MM.1S (cell line): Measurements from ENCODE around the gene FMN1.
A peak's percentile ranks its signal among the peaks of the same experiment; 100 is the strongest.

ENCODE experiments used
- DNase-seq: peaks from one replicate; pipeline ENCODE4 v3.0.0-alpha.2; 2015
- H2AFZ ChIP-seq: fragments of 300-600 bp; sonication (generic); 2 replicates; pipeline ENCODE4 v1.6.0; 2016; ENCODE audit warnings: antibody characterized with exemption, low read length
- H3F3A ChIP-seq: fragments of 300-600 bp; sonication (generic); 2 replicates; pipeline ENCODE4 v1.6.1; 2016; ENCODE audit warnings: mild to moderate bottlenecking, antibody characterized with exemption, low read length, moderate library complexity, mixed read lengths; ENCODE audit not compliant: insufficient read depth
- H3K27ac ChIP-seq: fragments of 300-600 bp; sonication (generic); 2 replicates; pipeline ENCODE4 v1.5.1; 2016; ENCODE audit warnings: mild to moderate bottlenecking, low read length
- H3K27me3 ChIP-seq: fragments of 300-600 bp; sonication (generic); replicated peaks from 2 replicates; pipeline ENCODE4 v1.6.0; 2016; ENCODE audit warnings: low read length; ENCODE audit not compliant: insufficient read depth
- H3K36me3 ChIP-seq: fragments of 300-600 bp; sonication (generic); replicated peaks from 2 replicates; pipeline ENCODE4 v1.6.1; 2016; ENCODE audit warnings: mild to moderate bottlenecking, low read length, mixed read lengths; ENCODE audit not compliant: insufficient read depth
- H3K4me1 ChIP-seq: fragments of 300-600 bp; sonication (generic); 2 replicates; pipeline ENCODE4 v1.6.1; 2016; ENCODE audit warnings: low read length, mixed read lengths
- H3K4me2 ChIP-seq: fragments of 300-600 bp; sonication (generic); 2 replicates; pipeline ENCODE4 v1.6.0; 2016; ENCODE audit warnings: low read depth, low read length
- H3K4me3 ChIP-seq: fragments of 300-600 bp; sonication (generic); 2 replicates; pipeline ENCODE4 v1.5.1; 2016; ENCODE audit warnings: low read length, mixed read lengths
- H3K79me2 ChIP-seq: fragments of 300-600 bp; sonication (generic); 2 replicates; pipeline ENCODE4 v1.6.1; 2016; ENCODE audit warnings: mixed run types, low read length, mixed read lengths
- H3K9ac ChIP-seq: fragments of 300-600 bp; sonication (generic); 2 replicates; pipeline ENCODE4 v1.6.1; 2016; ENCODE audit warnings: low read length, mixed read lengths
- H3K9me2 ChIP-seq: fragments of 300-600 bp; sonication (generic); replicated peaks from 2 replicates; pipeline ENCODE4 v1.6.1; 2016; ENCODE audit warnings: mild to moderate bottlenecking, low read length, mixed read lengths; ENCODE audit not compliant: insufficient read depth
- H3K9me3 ChIP-seq: fragments of 300-600 bp; sonication (generic); replicated peaks from 2 replicates; pipeline ENCODE4 v1.6.1; 2016; ENCODE audit warnings: mild to moderate bottlenecking, low read length, mixed read lengths; ENCODE audit not compliant: insufficient read depth
- H4K20me1 ChIP-seq: fragments of 300-600 bp; sonication (generic); 2 replicates; pipeline ENCODE4 v1.6.1; 2016; ENCODE audit warnings: mild to moderate bottlenecking, low read length, moderate library complexity, mixed read lengths; ENCODE audit not compliant: insufficient read depth
- EZH2 ChIP-seq: fragments of 300-600 bp; sonication (generic); optimal IDR thresholded peaks from 2 replicates; pipeline ENCODE3; 2017; ENCODE audit warnings: low read depth, mild to moderate bottlenecking, antibody characterized with exemption, low read length, mixed read lengths
- EZH2phosphoT487 ChIP-seq: fragments of 300-600 bp; sonication (generic); IDR thresholded peaks from 2 replicates; pipeline ENCODE4 v1.6.1; 2018; ENCODE audit warnings: antibody characterized with exemption, low read length
- TF ChIP-seq, protein P1 (sequence below): fragments of 300-600 bp; sonication (generic); IDR thresholded peaks from 2 replicates; pipeline ENCODE4 v1.5.1; 2016; ENCODE audit warnings: antibody characterized with exemption, low read length, mixed read lengths

The FMN1 gene

GRCh38 chr15:33064878-33065277 is 129.6 kb downstream of the FMN1 start:
- H3K4me3 ChIP-seq = no peak overlapping the region
- no peak for DNase-seq

GRCh38 chr15:33059184-33059583 is 135.3 kb downstream of the FMN1 start:
- Histone ChIP-seq H3K9me3 (no peaks in the 10 kb centered on the region), H2AFZ (no peak overlapping the region), H3F3A (no peaks in the 10 kb centered on the region), H3K79me2 (peaks cover 7% of the 10 kb centered on the region; the same call in 1 of the 2 replicates), H3K9me2 (no peaks in the 10 kb centered on the region), H3K4me2 (no peak overlapping the region), H3K4me3 (no peak overlapping the region), H3K27me3 (no peaks in the 10 kb centered on the region), H3K4me1 (no peaks in the 10 kb centered on the region), H3K9ac (no peak overlapping the region), H3K36me3 (no peaks in the 10 kb centered on the region), H3K27ac (no peak overlapping the region), H4K20me1 (no peaks in the 10 kb centered on the region)
- DNase-seq = no peak
- TF ChIP-seq, protein P1, sequence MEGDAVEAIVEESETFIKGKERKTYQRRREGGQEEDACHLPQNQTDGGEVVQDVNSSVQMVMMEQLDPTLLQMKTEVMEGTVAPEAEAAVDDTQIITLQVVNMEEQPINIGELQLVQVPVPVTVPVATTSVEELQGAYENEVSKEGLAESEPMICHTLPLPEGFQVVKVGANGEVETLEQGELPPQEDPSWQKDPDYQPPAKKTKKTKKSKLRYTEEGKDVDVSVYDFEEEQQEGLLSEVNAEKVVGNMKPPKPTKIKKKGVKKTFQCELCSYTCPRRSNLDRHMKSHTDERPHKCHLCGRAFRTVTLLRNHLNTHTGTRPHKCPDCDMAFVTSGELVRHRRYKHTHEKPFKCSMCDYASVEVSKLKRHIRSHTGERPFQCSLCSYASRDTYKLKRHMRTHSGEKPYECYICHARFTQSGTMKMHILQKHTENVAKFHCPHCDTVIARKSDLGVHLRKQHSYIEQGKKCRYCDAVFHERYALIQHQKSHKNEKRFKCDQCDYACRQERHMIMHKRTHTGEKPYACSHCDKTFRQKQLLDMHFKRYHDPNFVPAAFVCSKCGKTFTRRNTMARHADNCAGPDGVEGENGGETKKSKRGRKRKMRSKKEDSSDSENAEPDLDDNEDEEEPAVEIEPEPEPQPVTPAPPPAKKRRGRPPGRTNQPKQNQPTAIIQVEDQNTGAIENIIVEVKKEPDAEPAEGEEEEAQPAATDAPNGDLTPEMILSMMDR = no peak
- TF ChIP-seq EZH2 = no peak
- TF ChIP-seq EZH2phosphoT487 = no peak

More at GRCh38 chr15:33064878-33065277, 129.6 kb downstream of the FMN1 start:
- TF ChIP-seq EZH2phosphoT487 (no peak), EZH2 (no peak)
- TF ChIP-seq, protein P1 = no peak
- Histone ChIP-seq H3K27me3 (no peaks in the 10 kb centered on the region), H3K9me3 (no peaks in the 10 kb centered on the region), H3F3A (peaks cover 21% of the 10 kb centered on the region), H3K27ac (no peak overlapping the region), H3K79me2 (peaks cover 11% of the 10 kb centered on the region; the same call in 1 of the 2 replicates), H3K4me2 (peak overlapping the region; percentile 37; the same call in 1 of the 2 replicates), H3K36me3 (no peaks in the 10 kb centered on the region), H2AFZ (no peak overlapping the region), H3K9me2 (no peaks in the 10 kb centered on the region), H4K20me1 (no peaks in the 10 kb centered on the region), H3K9ac (no peak overlapping the region), H3K4me1 (peaks cover 26% of the 10 kb centered on the region)

DNA sequence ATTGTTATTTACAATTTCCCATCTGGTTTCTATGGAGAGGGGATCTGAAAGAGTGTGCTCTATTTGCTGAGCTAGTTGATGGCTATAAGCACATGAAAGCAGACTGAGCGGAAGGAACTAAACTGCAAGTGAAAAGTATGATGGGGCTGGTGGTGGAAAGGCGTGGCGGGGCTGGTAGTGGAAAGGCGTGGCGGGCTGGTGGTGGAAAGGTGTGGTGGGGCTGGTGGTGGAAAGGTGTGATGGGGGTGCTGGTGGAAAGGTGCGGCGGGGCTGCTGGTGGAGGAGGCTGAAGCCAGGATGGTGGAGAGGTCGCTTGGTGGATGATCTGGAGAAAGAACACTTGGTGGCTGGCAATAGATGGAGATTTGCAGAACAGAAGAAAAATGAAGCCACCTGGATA is 136.7 kb downstream of the FMN1 start:
- TF ChIP-seq EZH2phosphoT487 (no peak), EZH2 (no peak)
- TF ChIP-seq, protein P1 = no peak
- no peaks in the 10 kb centered on the region for H3K36me3 ChIP-seq
- H4K20me1 ChIP-seq = no peaks in the 10 kb centered on the region
- no peak overlapping the region for H3K4me3 ChIP-seq
- no peak overlapping the region for H3K27ac ChIP-seq
- no peaks in the 10 kb centered on the region for H3F3A ChIP-seq
- H3K79me2 ChIP-seq = peaks cover 7% of the 10 kb centered on the region; the same call in 1 of the 2 replicates
- H3K4me1 ChIP-seq = no peaks in the 10 kb centered on the region
- H3K4me2 ChIP-seq = no peak overlapping the region
- no peak for DNase-seq
- no peaks in the 10 kb centered on the region for H3K9me2 ChIP-seq
- H3K9ac ChIP-seq = no peak overlapping the region
- no peak overlapping the region for H2AFZ ChIP-seq
- no peaks in the 10 kb centered on the region for H3K27me3 ChIP-seq
- no peaks in the 10 kb centered on the region for H3K9me3 ChIP-seq
